Mammary epithelial cell (primary cell): ENCODE measurements around the gene GANAB.

ENCODE experiments used
- CTCF ChIP-seq, 2 donors: IDR thresholded peaks in 1 of 2; conservative IDR thresholded peaks in 1 of 2; 2 replicates each; pipeline ENCODE4 v1.5.1; 2011 to 2012; ENCODE audit warnings: inconsistent platforms in 2 of 2, low read length in 2 of 2, mild to moderate bottlenecking in 2 of 2, control low read depth in 1 of 2, low read depth in 1 of 2; ENCODE audit not compliant: insufficient read depth in 1 of 2; ENCODE audit errors: extremely low read depth in 1 of 2
- EZH2 ChIP-seq: IDR thresholded peaks from 2 replicates; pipeline ENCODE4 v1.6.1; 2012; ENCODE audit warnings: low read length, inconsistent platforms, borderline replicate concordance

- no peak for TF ChIP-seq CTCF (conservative IDR thresholded peaks at IDR 0.05 in 1 of 2, IDR thresholded peaks at IDR 0.05 in 1 of 2; ENCODE audit: extremely low read depth in 1 of 2, insufficient read depth in 1 of 2, low read depth in 1 of 2, low read length in 2 of 2)
- no peak for TF ChIP-seq EZH2
Measured at GRCh38 chr11:62591448-62592145, 54.8 kb downstream of the GANAB start, which contains the start of gene TUT1.
